Pancreas (tissue), 10 donors: ENCODE measurements around the gene KDM6A. TPM values are rescaled to one million over a fixed set of nuclear protein-coding genes. Genes with fewer than 3 reads are reported as not detected.
A peak's percentile ranks its signal among the peaks of the same experiment; 100 is the strongest.

Source experiments
- ATAC-seq, 4 donors: fragments of 200-7000 bp; cut with Tn5 transposase; one replicate each; pipeline versions ENCODE4 v1.8.0 to v1.9.1; 2020; ENCODE audit warnings: mild to moderate bottlenecking in 4 of 4, moderate library complexity in 4 of 4
- DNase-seq, 6 donors: peaks; one replicate each; pipeline ENCODE4 v3.0.0-alpha.2; 2020
- FAIRE-seq: peaks from 2 replicates; lab custom pipeline; 2012; peaks lifted over from hg19 to GRCh38; lab: Jason Lieb, UNC
- H3K27ac ChIP-seq, 4 donors: fragments of 200-600 bp; sonication (generic); 1 replicate in 3 of 4; 2 replicates in 1 of 4; pipeline versions ENCODE4 v1.5.0 to v1.8.0; 2020
- H3K27me3 ChIP-seq, 4 donors: fragments of 200-600 bp; one replicate each; pipeline ENCODE4 v1.8.0; 2021
- H3K36me3 ChIP-seq, 3 donors: fragments of 200-600 bp; sonication (generic) in 1 of 3; one replicate each; pipeline versions ENCODE4 v1.5.0 to v1.8.0; 2020 to 2021
- H3K4me1 ChIP-seq, 3 donors: fragments of 200-600 bp; one replicate each; pipeline ENCODE4 v1.8.0; 2021
- H3K4me3 ChIP-seq, 4 donors: fragments of 200-600 bp; sonication (generic) in 2 of 4; one replicate each; pipeline versions ENCODE4 v1.5.0 to v1.8.0; 2020 to 2021
- H3K9me3 ChIP-seq, 4 donors: fragments of 200-600 bp; one replicate each; pipeline ENCODE4 v1.8.0; 2021
- WGBS, 2 donors: extraction: QIAGEN DNeasy Blood & Tissue Kit; methylation state at CpG; one replicate each; pipeline ENCODE4 v1.1.7; 2013; 5-methylcytosine and 5-hydroxymethylcytosine counted together
- intact Hi-C, 3 donors: fragments of 100-400 bp; cut with DNase I; formaldehyde crosslinking; loops; one replicate each; pipeline versions ENCODE4 v1.11.1 to v1.14.2; 2022
- polyA plus RNA-seq, 2 donors: library from polyadenylated mRNA; stranded (reverse); fragments of 200-250 nt; gene quantifications; one replicate each; pipeline ENCODE4 v1.2.3, GENCODE V29; 2013
- total RNA-seq, 6 donors: library from RNA; stranded (reverse); fragmentation: NEBNext Ultra II Directional in 4 of 6; extraction: Animal tissue kit (Norgen Biotek cat#: 25700) in 4 of 6; gene quantifications; one replicate each; pipeline versions ENCODE4 v1.2.1 to v1.2.4, GENCODE V29; 2021 to 2023
- TF ChIP-seq, protein P1 (sequence below), 4 donors: fragments of 200-600 bp; sonication (generic) in 3 of 4; IDR thresholded peaks; one replicate each; pipeline versions ENCODE4 v1.5.0 to v1.8.0; 2021; ENCODE audit warnings: antibody characterized with exemption in 4 of 4
- donor health status: healthy with polysubstance abuse.
- donor health status: DM: no; HTN: no; CAD: no; lungs with moderate emphysema.
- donor health status: DM: no; HTN: no; CAD: no.
- donor health status: control.
- donor health status: control.
- donor health status: Bipolar disorder and iron deficiency.
- donor health status: DM: yes; HTN: yes; CAD: no.
- donor health status: DM: no; HTN: no; CAD: no.
- donor health status: DM: no; HTN: no; CAD: no.
- donor health status: DM: yes; HTN: yes; CAD: no.

KDM6A gene
- total and polyA plus RNA-seq, 8 donors, result 5.5 to 27.5 (median 16.3) TPM

DNA sequence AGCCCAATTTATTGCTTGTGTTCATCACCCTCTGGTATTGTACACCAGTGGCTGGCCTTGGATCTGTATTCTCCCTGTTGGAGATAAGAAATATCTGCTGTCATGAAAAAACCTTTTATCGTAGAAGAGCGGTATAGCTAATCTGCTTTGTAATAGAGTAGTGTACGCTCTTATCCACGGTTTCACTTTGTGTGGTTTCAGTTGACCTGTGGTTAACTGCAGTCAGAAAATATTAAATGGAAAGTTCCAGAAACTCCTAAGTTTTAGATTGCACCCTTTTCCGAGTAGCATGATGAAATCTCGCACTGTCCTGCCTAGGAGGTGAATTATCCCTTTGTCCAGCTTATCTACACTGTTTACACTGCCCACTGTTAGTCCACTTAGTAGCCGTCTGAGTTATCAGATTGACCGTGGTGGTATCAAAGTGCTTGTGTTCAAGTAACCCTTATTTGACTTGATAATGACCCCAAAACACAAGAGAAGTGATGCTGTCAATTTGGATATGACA is 42.4 kb downstream of the KDM6A start:
- no peak for DNase-seq
- WGBS, 2 donors, result 6 to 13% methylated on average over 8 of the region's 8 CpGs

DNA sequence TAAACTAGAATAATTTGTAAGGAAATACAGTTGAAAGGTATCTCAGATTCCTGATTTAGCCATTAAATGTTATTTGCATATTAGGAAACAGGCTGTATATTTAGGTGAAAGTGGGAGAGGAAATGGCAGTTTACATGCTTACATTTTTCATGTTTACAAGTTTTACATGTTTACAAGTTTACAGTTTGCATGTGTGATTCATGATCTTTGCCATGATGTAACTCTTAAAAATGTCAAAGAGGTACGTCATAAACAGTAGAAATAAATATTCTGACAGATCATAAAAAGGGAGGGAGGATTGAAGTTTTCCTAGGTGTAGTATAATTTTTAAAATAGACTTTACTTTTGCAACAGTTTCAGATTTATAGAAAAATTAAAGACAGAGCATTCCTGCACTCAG is 45.7 kb downstream of the KDM6A start:
- FAIRE-seq, result peak; percentile 5
- intact Hi-C loops, result no loop called here
- H3K4me1 ChIP-seq, result peaks cover 17 to 40% (median 32%) of the 10 kb centered on the region in 3 donors

More for the DNA sequence above, 42.4 kb downstream of the KDM6A start:
- intact Hi-C loops, result no loop called here
- H3K4me1 ChIP-seq, result peaks cover 17 to 41% (median 32%) of the 10 kb centered on the region in 3 donors
- TF ChIP-seq, protein P1, sequence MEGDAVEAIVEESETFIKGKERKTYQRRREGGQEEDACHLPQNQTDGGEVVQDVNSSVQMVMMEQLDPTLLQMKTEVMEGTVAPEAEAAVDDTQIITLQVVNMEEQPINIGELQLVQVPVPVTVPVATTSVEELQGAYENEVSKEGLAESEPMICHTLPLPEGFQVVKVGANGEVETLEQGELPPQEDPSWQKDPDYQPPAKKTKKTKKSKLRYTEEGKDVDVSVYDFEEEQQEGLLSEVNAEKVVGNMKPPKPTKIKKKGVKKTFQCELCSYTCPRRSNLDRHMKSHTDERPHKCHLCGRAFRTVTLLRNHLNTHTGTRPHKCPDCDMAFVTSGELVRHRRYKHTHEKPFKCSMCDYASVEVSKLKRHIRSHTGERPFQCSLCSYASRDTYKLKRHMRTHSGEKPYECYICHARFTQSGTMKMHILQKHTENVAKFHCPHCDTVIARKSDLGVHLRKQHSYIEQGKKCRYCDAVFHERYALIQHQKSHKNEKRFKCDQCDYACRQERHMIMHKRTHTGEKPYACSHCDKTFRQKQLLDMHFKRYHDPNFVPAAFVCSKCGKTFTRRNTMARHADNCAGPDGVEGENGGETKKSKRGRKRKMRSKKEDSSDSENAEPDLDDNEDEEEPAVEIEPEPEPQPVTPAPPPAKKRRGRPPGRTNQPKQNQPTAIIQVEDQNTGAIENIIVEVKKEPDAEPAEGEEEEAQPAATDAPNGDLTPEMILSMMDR (IDR thresholded peaks at IDR 0.05), result no peak
- peak; percentile 45 to 85 (median 76) for ATAC-seq
- H3K27ac ChIP-seq, result peak overlapping the region in 2 of 4 donors; percentile 64 to 71
- no peaks in the 10 kb centered on the region for H3K36me3 ChIP-seq
- no peaks in the 10 kb centered on the region for H3K9me3 ChIP-seq
- no peak overlapping the region for H3K4me3 ChIP-seq
- FAIRE-seq, result no peak
- no peaks in the 10 kb centered on the region for H3K27me3 ChIP-seq

DNA sequence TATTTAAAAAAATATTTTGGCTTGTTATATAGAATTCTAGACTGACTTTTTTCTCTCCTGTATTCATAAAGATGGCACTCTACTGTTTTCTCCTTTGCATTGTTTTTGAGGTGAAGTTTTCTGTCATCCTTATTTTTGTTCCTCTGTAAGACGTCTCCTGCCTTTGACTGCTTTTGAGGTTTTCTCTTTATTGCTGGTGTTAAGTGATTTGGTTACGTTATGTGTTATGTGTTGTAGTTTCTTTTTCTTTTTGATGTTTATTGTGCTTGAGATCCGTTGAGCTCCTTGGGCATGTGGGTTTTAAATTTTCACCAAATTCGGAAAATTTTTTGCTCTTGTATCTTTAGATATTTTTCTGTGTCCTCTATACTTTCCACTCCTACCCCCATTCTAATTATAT is 50.0 kb downstream of the KDM6A start:
- FAIRE-seq, result no peak
- intact Hi-C loops, result no loop called here
- WGBS, 2 donors, result 86 to 94% methylated on average over 4 of the region's 4 CpGs
- Histone ChIP-seq H3K9me3 (no peaks in the 10 kb centered on the region), H3K27me3 (no peaks in the 10 kb centered on the region), H3K27ac (no peak overlapping the region), H3K4me3 (no peak overlapping the region), H3K4me1 (peaks cover 7 to 10% (median 10%) of the 10 kb centered on the region in 3 donors), H3K36me3 (no peaks in the 10 kb centered on the region)
- no peak for DNase-seq
- TF ChIP-seq, protein P1 (IDR thresholded peaks at IDR 0.05), result no peak
- ATAC-seq, result no peak

More for the DNA sequence above, 45.7 kb downstream of the KDM6A start:
- Histone ChIP-seq H3K27me3 (no peaks in the 10 kb centered on the region), H3K9me3 (no peaks in the 10 kb centered on the region), H3K36me3 (no peaks in the 10 kb centered on the region), H3K4me3 (no peak overlapping the region), H3K27ac (no peak overlapping the region)
- TF ChIP-seq, protein P1 (IDR thresholded peaks at IDR 0.05), result no peak
- DNase-seq, result no peak
- no peak for ATAC-seq
- 37 to 47% methylated on average over 1 of the region's 1 CpG for WGBS, 2 donors

DNA sequence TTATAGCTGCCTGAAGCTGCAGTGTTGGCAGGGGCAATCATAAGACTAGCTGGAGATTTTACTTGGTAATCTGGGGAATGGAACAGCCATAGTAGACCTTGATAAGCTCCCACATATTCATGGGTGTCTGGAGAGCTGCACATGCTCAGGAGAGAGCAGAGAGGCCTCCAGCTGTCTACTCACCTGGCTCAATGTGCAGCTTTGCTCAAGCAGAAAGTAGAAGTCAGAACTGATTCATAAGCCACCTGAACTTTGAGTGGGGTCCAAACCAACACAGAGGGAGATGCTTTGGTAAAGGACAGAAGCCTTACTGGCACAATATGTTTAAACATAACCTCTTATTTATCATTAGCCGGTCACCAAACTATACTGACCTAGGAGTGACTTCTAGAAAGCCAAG is 54.4 kb downstream of the KDM6A start:
- Histone ChIP-seq H3K36me3 (no peaks in the 10 kb centered on the region), H3K27ac (no peak overlapping the region), H3K9me3 (no peaks in the 10 kb centered on the region), H3K27me3 (no peaks in the 10 kb centered on the region), H3K4me1 (peaks cover 0 to 13% (median 0%) of the 10 kb centered on the region in 3 donors), H3K4me3 (no peak overlapping the region)
- no peak for FAIRE-seq
- 61 to 73% methylated on average over 1 of the region's 1 CpG for WGBS, 2 donors
- intact Hi-C loops, result no loop called here
- TF ChIP-seq, protein P1 (IDR thresholded peaks at IDR 0.05), result no peak
- ATAC-seq, result peak in 3 of 4 donors; percentile 45 to 62 (median 61)
- no peak for DNase-seq

DNA sequence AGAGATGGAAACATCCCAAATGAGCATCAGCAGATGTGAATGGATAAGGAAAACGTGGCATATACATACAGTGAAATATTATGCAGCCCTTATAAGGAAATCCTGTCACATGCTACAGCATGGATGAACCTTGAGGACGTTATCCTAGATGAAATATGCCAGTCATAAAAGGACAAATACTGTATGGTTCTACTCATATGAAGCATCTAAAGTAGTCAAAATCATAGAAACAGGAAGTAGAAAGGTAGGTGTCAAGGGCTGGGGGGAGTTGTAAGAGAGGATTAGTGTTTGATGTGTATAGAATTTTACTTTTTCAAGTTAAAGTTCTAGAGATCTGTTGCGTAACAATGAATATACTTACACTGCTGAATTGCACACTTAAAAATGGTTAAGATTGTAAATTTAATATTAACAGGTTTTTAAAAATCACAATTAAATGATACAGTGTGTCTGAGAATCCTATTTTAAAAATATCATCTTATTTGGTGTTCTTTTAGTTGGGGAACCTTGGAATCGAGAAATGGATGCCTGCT is 58.5 kb downstream of the KDM6A start:
- H3K4me1 ChIP-seq, result peaks cover 2 to 14% (median 8%) of the 10 kb centered on the region in 3 donors
- no peak for DNase-seq
- no peaks in the 10 kb centered on the region for H3K9me3 ChIP-seq
- H3K27ac ChIP-seq, result no peak overlapping the region
- ATAC-seq, result no peak
- intact Hi-C loops, result no loop called here
- no peaks in the 10 kb centered on the region for H3K36me3 ChIP-seq
- H3K4me3 ChIP-seq, result no peak overlapping the region
- H3K27me3 ChIP-seq, result no peaks in the 10 kb centered on the region
- WGBS, 2 donors, result 92 to 93% methylated on average over 4 of the region's 4 CpGs
- FAIRE-seq, result peak; percentile 47
- TF ChIP-seq, protein P1 (IDR thresholded peaks at IDR 0.05), result no peak
